Kasumi-1 (cell line): ENCODE measurements around the gene NBPF10.
"Not testable (repeated sequence)": the region's sequence is repeated elsewhere in the genome, so short reads cannot be mapped to it uniquely, and the experiment has no call there.

Experiments used
- DNase-seq, 2 experiments: peaks; one replicate each; lab custom pipeline; 2025; lab: John Stamatoyannopoulos, UW

Gene NBPF10

GRCh38 chr1:146144465-146144864, at the start of gene NBPF10:
TSS of gene NBPF10 (minus strand) at chr1:146144804. CDS start at chr1:146144769, 35 bp downstream.
- not testable (repeated sequence) for DNase-seq

GRCh38 chr1:146174531-146174930, 29.9 kb upstream of the NBPF10 start:
- not testable (repeated sequence) for DNase-seq

- DNase-seq, result not testable (repeated sequence)
These were observed 23.1 kb upstream of the NBPF10 start for GRCh38 chr1:146167740-146168139.

- DNase-seq, result not testable (repeated sequence)
These were observed 22.7 kb upstream of the NBPF10 start for GRCh38 chr1:146167273-146167672.
